GM12878 (cell line): Measurements from ENCODE around the gene RIMBP2. TPM values are rescaled to one million over a fixed set of nuclear protein-coding genes. Genes with fewer than 3 reads are reported as not detected.

Source experiments
- ATAC-seq: fragments of 200-7000 bp; cut with Tn5 transposase; 3 replicates; pipeline ENCODE4 v1.9.1; 2020; ENCODE audit warnings: mild to moderate bottlenecking, moderate library complexity
- BruUV-seq: library from RNA; stranded (reverse); fragments of 400-500 nt; replicated peaks from 2 replicates; lab custom pipeline; 2021; lab: Mats Ljungman, UMichigan
- CTCF ChIA-PET: fragments of 300-600 bp; sonication (Branson Sonifier 250); formaldehyde crosslinking; extraction: SDS; loops from one replicate; lab custom pipeline; 2021; ENCODE audit warnings: inconsistent platforms; lab: Yijun Ruan, JAX
- POLR2A ChIA-PET: fragments of 350-600 bp; formaldehyde crosslinking; extraction: SDS; loops from one replicate; lab custom pipeline; 2021; ENCODE audit warnings: inconsistent platforms; lab: Charles Lee
- RAD21 ChIA-PET: fragments of 300-600 bp; sonication (Branson Sonifier 250); formaldehyde crosslinking; loops from one replicate; lab custom pipeline; 2023; ENCODE audit warnings: antibody characterized with exemption; ENCODE audit not compliant: unreplicated experiment; lab: Charles Lee
- SMC1A ChIA-PET: fragments of 300-600 bp; sonication (Branson Sonifier 250); formaldehyde crosslinking; loops from one replicate; lab custom pipeline; 2023; ENCODE audit not compliant: unreplicated experiment, uncharacterized antibody; lab: Charles Lee
- DNase-seq: peaks from one replicate; pipeline ENCODE4 v3.0.0-alpha.2; 2011; ENCODE audit warnings: low read depth, low spot score
- FAIRE-seq: peaks from 3 replicates; lab custom pipeline; 2011; peaks lifted over from hg19 to GRCh38; lab: Jason Lieb, UNC
- H2AFZ ChIP-seq: 2 replicates; pipeline ENCODE4 v1.6.0; 2011; ENCODE audit warnings: low read depth, low read length, control low read depth; ENCODE audit not compliant: control insufficient read depth
- H3K27ac ChIP-seq: 2 replicates; pipeline ENCODE4 v1.5.1; 2011; ENCODE audit warnings: control low read depth; ENCODE audit not compliant: control insufficient read depth, insufficient read depth
- H3K27me3 ChIP-seq, 2 experiments: replicated peaks in 1 of 2; 2 replicates each; pipeline versions ENCODE4 v1.6.0 to v1.6.1; 2011; ENCODE audit warnings: low read length in 1 of 2; ENCODE audit not compliant: control insufficient read depth in 2 of 2, insufficient read depth in 2 of 2
- H3K36me3 ChIP-seq, 2 experiments: 2 replicates each; pipeline ENCODE4 v1.5.1; 2011; ENCODE audit warnings: low read length in 1 of 2; ENCODE audit not compliant: control insufficient read depth in 2 of 2, insufficient read depth in 2 of 2
- H3K4me1 ChIP-seq: 2 replicates; pipeline ENCODE4 v1.6.1; 2011; ENCODE audit warnings: mild to moderate bottlenecking, low read length, moderate library complexity, mixed read lengths; ENCODE audit not compliant: control insufficient read depth, insufficient read depth
- H3K4me2 ChIP-seq: 2 replicates; pipeline ENCODE4 v1.6.0; 2011; ENCODE audit warnings: control low read depth; ENCODE audit not compliant: control insufficient read depth, insufficient read depth
- H3K4me3 ChIP-seq: fragments of 200-600 bp; sonication (generic); 2 replicates; pipeline ENCODE4 v1.5.1; 2016
- H3K79me2 ChIP-seq: 2 replicates; pipeline ENCODE4 v1.6.0; 2011; ENCODE audit warnings: low read length; ENCODE audit not compliant: control insufficient read depth, insufficient read depth
- H3K9ac ChIP-seq: 2 replicates; pipeline ENCODE4 v1.8.0; 2011; ENCODE audit warnings: low read length, control low read depth, mixed read lengths; ENCODE audit not compliant: control insufficient read depth, insufficient read depth
- H3K9me3 ChIP-seq: replicated peaks from 3 replicates; pipeline ENCODE4 v1.5.1; 2011; ENCODE audit warnings: mild to moderate bottlenecking, low read length; ENCODE audit not compliant: control insufficient read depth, insufficient read depth
- H4K20me1 ChIP-seq: 2 replicates; pipeline ENCODE4 v1.6.0; 2011; ENCODE audit not compliant: control insufficient read depth, insufficient read depth
- FOXK2 ChIP-seq: fragments of 450-650 bp; IDR thresholded peaks from 2 replicates; pipeline ENCODE4 v1.6.1; 2017; ENCODE audit warnings: mild to moderate bottlenecking, moderate library complexity
- GABPA ChIP-seq: IDR thresholded peaks from 2 replicates; pipeline ENCODE4 v1.6.1; 2014; ENCODE audit warnings: antibody characterized with exemption, low read depth, mild to moderate bottlenecking, inconsistent platforms
- HDAC2 ChIP-seq: fragments of 200-600 bp; sonication (generic); IDR thresholded peaks from 2 replicates; pipeline ENCODE4 v1.6.1; 2017
- HDAC6 ChIP-seq: fragments of 200-600 bp; sonication (generic); IDR thresholded peaks from one replicate; pipeline ENCODE4 v1.8.0; 2017; ENCODE audit warnings: antibody characterized with exemption; ENCODE audit not compliant: unreplicated experiment
- JUNB ChIP-seq: IDR thresholded peaks from 2 replicates; pipeline ENCODE4 v1.6.1; 2016; ENCODE audit warnings: antibody characterized with exemption, mild to moderate bottlenecking
- MEF2B ChIP-seq: fragments of 450-650 bp; IDR thresholded peaks from 2 replicates; pipeline ENCODE4 v1.6.1; 2018; ENCODE audit warnings: mild to moderate bottlenecking, moderate library complexity; ENCODE audit not compliant: partially characterized antibody, poor library complexity, severe bottlenecking
- RUNX3 ChIP-seq: IDR thresholded peaks from 2 replicates; pipeline ENCODE4 v1.6.1; 2012; ENCODE audit warnings: low read length, inconsistent platforms
- ZNF24 ChIP-seq: fragments of 450-650 bp; IDR thresholded peaks from 2 replicates; pipeline ENCODE4 v1.6.1; 2017; ENCODE audit warnings: antibody characterized with exemption, mild to moderate bottlenecking
- WGBS: methylation state at CpG from one replicate; pipeline ENCODE4 v1.1.6; 2016; ENCODE audit warnings: low lambda C conversion rate; ENCODE audit not compliant: insufficient replicate concordance, insufficient coverage; ENCODE audit errors: missing lambda C conversion rate; 5-methylcytosine and 5-hydroxymethylcytosine counted together
- in situ Hi-C: fragments of 300-500 bp; cut with MboI; formaldehyde crosslinking; loops from 9 replicates; pipeline ENCODE4 v1.14.3; 2018; ENCODE audit warnings: mixed read lengths
- intact Hi-C: fragments of 100-400 bp; cut with micrococcal nuclease; formaldehyde crosslinking; loops from one replicate; pipeline ENCODE4 v1.14.2; 2022; ENCODE audit not compliant: unreplicated experiment
- polyA plus RNA-seq, 11 experiments: library from polyadenylated mRNA; depleted of rRNA in 4 of 11; unstranded in 6 of 11; stranded (reverse) in 5 of 11; fragments of >200 nt; fragmentation: Nextera tagmentation in 4 of 11; fragmentation: Illumina TruSeq in 1 of 11; extraction: Ambion mirVana in 4 of 11; extraction: Trizol in 1 of 11; gene quantifications; 1 replicate in 1 of 11; 2 replicates in 10 of 11; pipeline versions ENCODE4 v1.2.1 to v1.2.3, GENCODE V29; 2011 to 2016; ENCODE audit warnings: inconsistent platforms in 2 of 11, missing spikeins in 2 of 11, low read depth in 1 of 11
- total RNA-seq, 4 experiments: library from RNA; depleted of rRNA in 3 of 4; stranded (reverse); fragments of >200 nt in 3 of 4; fragmentation: Illumina TruSeq in 1 of 4; extraction: Trizol in 1 of 4; gene quantifications; 2 replicates each; pipeline versions ENCODE4 v1.2.1 to v1.2.3, GENCODE V29; 2013 to 2021
- TF ChIP-seq, protein P1 (sequence below): fragments of 450-650 bp; IDR thresholded peaks from 2 replicates; pipeline ENCODE4 v1.6.1; 2017; ENCODE audit warnings: mild to moderate bottlenecking

Gene RIMBP2
- total and polyA plus RNA-seq, 10 of the 15 experiments (the other 5 are each of a cell fraction or from before 2014, with no cell fraction given) = 0.04 to 2.9 (median 0.07) TPM; not detected in 1

- H3K4me2 ChIP-seq = no peak overlapping the region
- H3K9ac ChIP-seq = no peak overlapping the region
- POLR2A ChIA-PET = no interaction called here
- H3K36me3 ChIP-seq = no peaks in the 10 kb centered on the region
- no peak overlapping the region for H2AFZ ChIP-seq
- CTCF ChIA-PET = interaction anchor here (1.1 kb wide), 1 partner anchor 222 kb away, joined by 3 read pairs; no protein-coding TSS in a partner anchor
- TF ChIP-seq FOXK2 (no peak), ZNF24 (no peak)
- TF ChIP-seq, all 136 proteins: peak for 0
- Histone ChIP-seq H3K4me3 (no peak overlapping the region), H3K27ac (no peak overlapping the region), H3K9me3 (no peaks in the 10 kb centered on the region), H4K20me1 (no peaks in the 10 kb centered on the region), H3K27me3 (no peaks in the 10 kb centered on the region), H3K79me2 (no peaks in the 10 kb centered on the region), H3K4me1 (no peaks in the 10 kb centered on the region)
- in situ Hi-C loops = no loop called here
- ChIA-PET RAD21 (no interaction called here), SMC1A (no interaction called here)
- intact Hi-C loops = no loop called here
- WGBS = 9% methylated on average over 9 of the region's 10 CpGs
- DNase-seq (no peak), FAIRE-seq (no peak), ATAC-seq (no peak)
- no TSS peak for BruUV-seq
Measured at GRCh38 chr12:130525384-130526172, 190.5 kb downstream of the RIMBP2 start.

- CTCF ChIA-PET = interaction anchor here (1.1 kb wide), 1 partner anchor 223 kb away, joined by 3 read pairs; no protein-coding TSS in a partner anchor
- in situ Hi-C loops (no loop called here), intact Hi-C loops (no loop called here)
- Histone ChIP-seq H3K4me1 (no peaks in the 10 kb centered on the region), H3K9me3 (no peaks in the 10 kb centered on the region), H3K79me2 (no peaks in the 10 kb centered on the region), H4K20me1 (no peaks in the 10 kb centered on the region), H3K9ac (no peak overlapping the region), H3K27ac (no peak overlapping the region), H2AFZ (no peak overlapping the region), H3K4me3 (no peak overlapping the region), H3K4me2 (no peak overlapping the region), H3K36me3 (no peaks in the 10 kb centered on the region), H3K27me3 (no peaks in the 10 kb centered on the region)
- ATAC-seq (no peak), DNase-seq (no peak), FAIRE-seq (no peak)
- SMC1A ChIA-PET = no interaction called here
- POLR2A ChIA-PET = no interaction called here
- RAD21 ChIA-PET = no interaction called here
- TF ChIP-seq HDAC2 (no peak), MEF2B (no peak), RUNX3 (no peak), JUNB (no peak), GABPA (no peak), HDAC6 (no peak)
- TF ChIP-seq, protein P1, sequence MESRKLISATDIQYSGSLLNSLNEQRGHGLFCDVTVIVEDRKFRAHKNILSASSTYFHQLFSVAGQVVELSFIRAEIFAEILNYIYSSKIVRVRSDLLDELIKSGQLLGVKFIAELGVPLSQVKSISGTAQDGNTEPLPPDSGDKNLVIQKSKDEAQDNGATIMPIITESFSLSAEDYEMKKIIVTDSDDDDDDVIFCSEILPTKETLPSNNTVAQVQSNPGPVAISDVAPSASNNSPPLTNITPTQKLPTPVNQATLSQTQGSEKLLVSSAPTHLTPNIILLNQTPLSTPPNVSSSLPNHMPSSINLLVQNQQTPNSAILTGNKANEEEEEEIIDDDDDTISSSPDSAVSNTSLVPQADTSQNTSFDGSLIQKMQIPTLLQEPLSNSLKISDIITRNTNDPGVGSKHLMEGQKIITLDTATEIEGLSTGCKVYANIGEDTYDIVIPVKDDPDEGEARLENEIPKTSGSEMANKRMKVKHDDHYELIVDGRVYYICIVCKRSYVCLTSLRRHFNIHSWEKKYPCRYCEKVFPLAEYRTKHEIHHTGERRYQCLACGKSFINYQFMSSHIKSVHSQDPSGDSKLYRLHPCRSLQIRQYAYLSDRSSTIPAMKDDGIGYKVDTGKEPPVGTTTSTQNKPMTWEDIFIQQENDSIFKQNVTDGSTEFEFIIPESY = no peak
- 22% methylated on average over 8 of the region's 8 CpGs for WGBS
- BruUV-seq = no TSS peak
Measured at GRCh38 chr12:130524759-130525158, 191.3 kb downstream of the RIMBP2 start.
